Hematopoietic multipotent progenitor cell treated with erythropoietin and hydrocortisone succinate and interleukin-3 and kit ligand, for 8 days (in vitro differentiated cells): ENCODE data around the gene PDXK.

Source experiments
- DNase-seq: peaks from one replicate; pipeline ENCODE4 v3.0.0-alpha.2; 2015

The PDXK gene

GRCh38 chr21:43764576-43765495 lies 45.9 kb downstream of the PDXK start:
- DNase-seq, result no peak

GRCh38 chr21:43766734-43767497 lies 48.0 kb downstream of the PDXK start:
- DNase-seq, result no peak

- DNase-seq, result no peak
These were observed 48.6 kb downstream of the PDXK start for GRCh38 chr21:43767498-43767983.

- peak; percentile 83 for DNase-seq
These were observed 49.3 kb downstream of the PDXK start for GRCh38 chr21:43767984-43768867.

- DNase-seq, result no peak
These were observed 49.9 kb downstream of the PDXK start for GRCh38 chr21:43768868-43769167.

GRCh38 chr21:43769325-43769958 lies 50.5 kb downstream of the PDXK start:
- no peak for DNase-seq

GRCh38 chr21:43770066-43770655 lies 51.2 kb downstream of the PDXK start:
- DNase-seq, result no peak

- no peak for DNase-seq
These were observed 52.3 kb downstream of the PDXK start for GRCh38 chr21:43771199-43771675.

GRCh38 chr21:43771698-43772424 lies 52.9 kb downstream of the PDXK start:
- DNase-seq, result peak; percentile 5

- no peak for DNase-seq
These were observed 53.5 kb downstream of the PDXK start for GRCh38 chr21:43772425-43772821.

GRCh38 chr21:43774163-43774562 lies 55.2 kb downstream of the PDXK start:
- DNase-seq, result no peak

GRCh38 chr21:43775190-43775589 lies 56.3 kb downstream of the PDXK start:
- no peak for DNase-seq

- peak; percentile 75 for DNase-seq
These were observed 57.0 kb downstream of the PDXK start, which contains the start of gene CSTB for GRCh38 chr21:43775795-43776430. CSTB (minus strand) TSS chr21:43776308; CDS start chr21:43776269, 39 bp downstream.

- DNase-seq, result no peak
These were observed 59.0 kb downstream of the PDXK start for GRCh38 chr21:43777953-43778352.

- DNase-seq, result no peak
These were observed 59.8 kb downstream of the PDXK start for GRCh38 chr21:43778469-43779335.

- no peak for DNase-seq
These were observed 60.7 kb downstream of the PDXK start for GRCh38 chr21:43779660-43780059.

GRCh38 chr21:43781846-43782245 lies 62.9 kb downstream of the PDXK start:
- DNase-seq, result no peak

GRCh38 chr21:43782431-43783097 lies 63.6 kb downstream of the PDXK start:
- DNase-seq, result no peak
